Measurements from ENCODE around the gene MEGF11.
"Not testable (repeated sequence)": the region's sequence is repeated elsewhere in the genome, so short reads cannot be mapped to it uniquely, and the experiment has no call there.

MEGF11 gene

DNA sequence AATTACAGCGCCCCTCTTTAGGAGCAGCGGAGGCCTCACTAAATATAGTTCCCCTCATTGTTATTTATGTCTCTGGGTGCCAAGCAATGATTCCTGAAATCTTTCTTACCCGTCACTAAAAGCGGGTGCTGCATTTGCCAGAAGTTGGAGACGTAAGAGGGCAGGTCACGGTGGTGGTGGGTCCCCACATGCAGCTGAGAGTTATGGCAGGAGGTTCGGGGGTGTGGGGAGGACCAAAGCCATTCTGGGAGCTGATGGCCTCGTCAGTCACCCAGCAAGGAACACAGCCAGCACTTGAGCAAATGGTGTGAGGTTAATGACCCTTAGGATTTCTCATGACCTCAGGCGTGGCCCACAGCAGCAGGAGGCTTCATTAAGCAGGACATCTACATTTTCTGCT is 255.1 kb downstream of the MEGF11 start:
- no peak for DNase-seq (ENCODE audit: low spot score)

DNA sequence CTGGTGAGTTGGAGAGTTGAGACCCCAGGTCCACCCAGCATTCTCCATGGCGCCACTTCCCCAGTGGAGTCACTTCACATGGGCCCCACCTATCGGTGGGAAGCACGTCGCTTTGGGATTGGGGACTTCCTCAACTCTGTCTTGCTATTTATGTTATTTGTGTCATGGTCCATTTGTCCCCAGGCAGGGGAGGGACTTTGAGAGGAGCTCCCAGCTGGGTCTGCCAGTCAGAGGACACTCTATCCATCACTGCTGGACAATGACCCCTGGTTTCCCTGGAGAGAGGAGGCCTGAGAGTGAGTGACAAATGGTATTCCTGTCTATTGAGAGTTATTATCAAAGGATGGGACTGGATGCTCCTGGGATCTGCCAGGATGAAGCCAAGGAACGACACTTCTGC is 256.6 kb downstream of the MEGF11 start:
- DNase-seq (ENCODE audit: low spot score), result no peak

DNA sequence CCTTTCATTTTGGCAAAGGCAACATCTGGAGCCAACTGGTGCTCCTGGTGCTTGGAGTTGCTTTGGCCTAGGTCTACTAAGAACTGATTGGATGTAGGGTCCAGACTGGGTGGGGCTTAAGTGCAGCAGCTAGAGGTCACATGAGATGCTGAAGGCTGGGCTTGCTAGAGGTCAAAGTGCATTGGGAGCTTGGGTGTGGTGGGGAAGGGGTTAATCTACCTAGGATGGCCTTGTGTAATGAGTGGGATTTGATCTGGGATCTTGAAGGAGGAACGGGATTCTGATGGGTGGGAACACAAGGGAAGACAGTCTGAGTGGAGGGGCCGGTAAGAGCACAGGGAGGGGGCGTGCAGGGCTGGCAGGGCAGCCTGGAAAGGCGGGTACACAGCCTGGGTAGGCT is 258.7 kb downstream of the MEGF11 start:
- no peak for DNase-seq (ENCODE audit: low spot score)

DNA sequence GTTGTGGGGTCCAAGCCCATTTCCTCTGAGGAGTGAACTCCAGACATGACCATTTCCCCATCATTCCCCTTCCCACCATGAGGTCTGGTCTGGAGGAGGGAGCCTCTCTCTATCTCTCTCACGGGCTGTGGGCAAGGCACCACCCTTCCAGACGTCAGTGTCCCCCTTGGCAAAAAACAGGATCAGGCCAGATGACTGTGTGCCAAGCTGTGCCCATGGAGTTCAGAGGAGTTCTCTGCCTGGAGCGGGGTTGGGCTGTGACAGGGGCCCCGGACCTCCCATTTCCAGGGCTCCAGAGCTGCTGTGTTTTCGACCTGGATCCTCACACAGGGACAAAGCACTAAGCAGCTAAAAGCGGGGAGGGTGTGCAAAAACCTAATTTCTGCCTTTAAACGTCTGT is 259.8 kb downstream of the MEGF11 start:
- DNase-seq (ENCODE audit: low spot score), result no peak

DNA sequence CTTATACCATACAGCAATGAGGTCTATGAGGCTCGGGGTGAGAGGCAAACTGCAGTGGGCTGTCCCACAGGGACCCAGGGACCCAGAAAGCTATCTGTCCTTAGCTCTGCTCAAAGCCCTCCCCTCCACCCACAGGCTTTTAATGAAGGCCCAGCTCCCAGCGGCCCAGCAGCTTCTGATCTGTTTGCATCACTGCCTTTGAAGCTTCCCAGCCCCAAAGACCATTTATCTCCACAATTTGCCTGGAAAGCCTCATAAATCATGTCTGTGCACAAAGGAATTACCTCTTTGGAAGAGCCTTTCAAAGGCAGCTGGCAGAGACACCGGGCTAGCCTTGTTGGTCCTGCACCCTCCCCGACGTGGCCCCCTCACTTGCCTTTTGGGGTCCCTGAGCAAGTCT is 260.3 kb downstream of the MEGF11 start:
- DNase-seq (ENCODE audit: low spot score), result no peak

DNA sequence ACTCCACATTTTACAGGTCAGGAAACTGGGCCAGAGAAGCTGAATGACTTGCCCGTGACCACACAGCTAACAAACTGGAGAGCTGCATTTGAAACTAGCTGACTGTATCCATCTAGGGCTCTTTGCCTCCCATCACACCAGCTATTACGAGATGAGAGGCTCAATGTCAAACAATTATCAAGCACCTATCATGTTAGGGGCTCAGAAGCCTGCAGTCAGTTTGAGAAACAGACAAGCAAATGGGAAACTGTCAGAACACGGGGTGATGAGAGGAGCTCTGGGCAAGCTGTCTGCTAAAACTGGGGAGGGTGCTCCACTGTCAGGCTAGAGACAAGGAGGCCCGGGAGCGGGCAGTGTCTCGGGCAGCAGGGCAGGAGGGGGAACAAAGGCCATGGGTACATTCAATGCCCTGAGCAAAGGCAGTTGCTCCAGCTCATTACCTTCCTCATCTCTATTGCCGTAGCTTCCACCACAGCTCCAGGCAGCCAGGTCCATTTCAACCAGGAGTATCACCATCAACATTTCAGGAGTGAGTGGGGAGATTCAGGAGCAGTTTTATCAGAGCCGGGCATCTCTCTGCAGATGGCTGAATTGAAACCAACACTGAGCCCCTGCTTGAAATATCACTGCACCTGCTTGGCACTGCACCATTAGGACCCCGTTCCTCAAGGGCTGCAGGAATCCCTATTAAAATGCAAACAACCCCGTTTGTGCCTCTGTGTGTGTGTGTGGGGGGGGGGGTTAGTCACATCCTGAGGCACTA is 261.6 kb downstream of the MEGF11 start:
- DNase-seq (ENCODE audit: low spot score), result no peak

DNA sequence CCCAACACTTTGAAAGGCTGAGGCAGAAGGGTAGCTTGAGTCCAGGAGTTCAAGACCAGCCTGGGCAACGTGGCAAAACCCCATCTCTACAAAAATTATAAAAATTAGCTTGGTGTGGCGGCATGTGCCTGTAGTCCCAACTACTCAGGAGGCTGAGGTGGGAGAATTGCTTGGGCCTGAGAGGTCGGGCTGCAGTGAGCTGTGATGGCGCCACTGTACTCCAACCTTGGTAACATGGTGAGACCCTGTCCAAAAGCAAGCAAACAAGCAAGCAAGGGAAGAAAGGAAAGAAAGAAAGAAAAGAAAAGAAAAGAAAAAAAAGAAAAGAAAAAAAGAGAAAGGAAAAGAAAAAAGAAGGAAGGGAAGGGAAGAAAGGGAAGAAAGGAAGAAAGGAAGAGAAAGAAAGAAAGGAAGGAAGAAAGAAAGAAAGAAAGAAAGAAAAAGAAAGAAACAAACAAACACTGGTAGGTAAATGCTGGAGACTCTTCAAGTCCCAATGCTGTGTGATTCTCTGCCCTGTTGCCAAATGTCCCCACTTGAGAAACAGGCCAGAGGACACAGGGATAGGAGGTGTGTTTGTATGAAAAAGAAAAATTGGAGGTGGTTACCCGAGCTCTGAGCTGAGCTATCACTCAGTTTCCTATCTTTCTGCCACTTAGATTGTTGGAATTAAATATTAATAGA is 263.1 kb downstream of the MEGF11 start:
- no peak for DNase-seq (ENCODE audit: low spot score)

DNA sequence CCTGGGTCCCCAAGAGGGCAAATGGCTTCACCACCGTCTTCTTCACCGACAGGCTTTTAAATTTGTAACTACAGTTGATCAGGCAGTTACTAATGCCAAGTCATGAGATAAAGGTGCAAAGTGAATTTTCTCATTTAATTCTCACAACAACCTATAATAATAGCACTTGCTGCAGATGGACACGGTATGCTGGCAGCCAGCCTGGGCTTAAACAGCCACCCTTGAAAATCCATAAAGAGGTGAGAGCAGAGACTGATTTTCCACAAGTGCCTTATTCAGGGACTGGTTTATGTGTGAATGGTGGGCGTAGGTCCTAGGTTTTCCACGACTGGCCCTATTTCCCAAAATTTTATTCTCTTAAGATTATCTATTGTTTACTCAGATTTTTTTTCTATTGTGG is 266.4 kb downstream of the MEGF11 start:
- DNase-seq (ENCODE audit: low spot score), result no peak

DNA sequence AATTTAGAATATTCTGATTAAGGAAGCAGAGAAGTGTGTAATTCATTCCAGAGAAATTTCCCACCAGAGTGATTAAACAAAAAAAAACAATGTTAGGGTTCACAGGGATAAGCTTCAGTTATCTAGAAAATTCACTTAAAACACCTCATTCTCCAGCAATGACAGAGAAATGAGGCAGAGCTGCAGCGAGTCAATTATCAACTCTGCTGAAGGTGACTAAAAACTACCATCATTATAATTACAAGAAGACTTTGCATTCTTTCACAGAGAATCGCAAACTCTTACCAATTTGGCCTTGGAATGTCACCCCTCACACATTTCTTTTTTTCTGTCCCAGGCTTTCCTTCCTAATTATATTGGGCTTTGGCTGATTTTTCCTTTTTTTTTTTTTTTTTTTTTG is 267.1 kb downstream of the MEGF11 start:
- DNase-seq (ENCODE audit: low spot score), result no peak

DNA sequence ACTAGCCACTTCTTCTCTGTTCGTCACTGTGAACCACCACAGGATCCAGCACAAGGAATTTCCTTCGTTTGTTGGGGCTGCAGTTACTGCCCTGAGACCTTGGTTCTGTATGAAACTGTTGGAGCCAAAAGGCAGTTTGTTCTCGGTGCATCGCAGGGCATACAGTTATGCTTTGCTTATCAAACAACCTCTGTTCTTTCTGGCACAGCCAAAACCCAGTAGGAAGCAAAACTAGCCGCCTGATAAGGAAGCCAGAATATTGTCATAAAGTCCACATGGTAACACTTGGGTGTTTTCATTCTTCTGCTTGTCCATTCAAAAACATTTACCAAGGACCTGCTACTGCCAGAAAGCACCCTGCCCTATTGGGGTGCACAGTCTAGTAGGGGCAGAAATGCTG is 268.2 kb downstream of the MEGF11 start:
- DNase-seq (ENCODE audit: low spot score), result no peak

DNA sequence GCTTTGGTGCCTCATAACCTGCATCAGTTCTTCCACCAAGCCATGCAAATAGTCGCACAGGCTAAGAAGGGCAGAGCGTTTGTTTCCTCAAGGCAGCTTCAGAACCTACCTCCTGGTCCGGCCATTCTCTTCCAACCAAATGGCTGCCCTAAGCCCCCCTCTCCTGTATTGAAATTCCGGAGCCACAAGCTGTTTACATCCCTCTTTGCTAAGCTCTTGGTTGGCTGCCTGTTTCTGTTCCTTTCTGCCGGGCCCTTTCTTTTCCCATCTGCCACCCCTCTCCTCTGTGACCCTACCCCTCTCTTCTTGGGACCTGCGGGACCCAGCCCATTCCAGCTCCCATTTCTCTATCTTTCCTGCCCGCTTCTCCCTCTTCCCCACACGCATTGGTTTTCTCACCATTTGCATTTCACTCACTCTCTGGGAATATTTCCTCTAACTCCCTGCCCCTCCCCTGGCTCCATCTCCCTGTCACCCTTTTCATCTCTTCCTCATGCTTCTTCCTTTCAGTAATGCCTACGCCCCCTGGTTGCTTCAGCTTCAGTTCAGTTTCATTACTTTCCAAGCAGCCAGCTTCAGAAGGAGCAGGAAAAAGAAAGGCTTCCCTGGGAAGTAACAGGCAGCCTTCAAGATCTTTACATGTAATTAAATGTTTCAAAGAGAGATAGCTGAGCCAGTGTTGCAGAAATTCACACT is 270.8 kb downstream of the MEGF11 start:
- DNase-seq (ENCODE audit: low spot score), result no peak

DNA sequence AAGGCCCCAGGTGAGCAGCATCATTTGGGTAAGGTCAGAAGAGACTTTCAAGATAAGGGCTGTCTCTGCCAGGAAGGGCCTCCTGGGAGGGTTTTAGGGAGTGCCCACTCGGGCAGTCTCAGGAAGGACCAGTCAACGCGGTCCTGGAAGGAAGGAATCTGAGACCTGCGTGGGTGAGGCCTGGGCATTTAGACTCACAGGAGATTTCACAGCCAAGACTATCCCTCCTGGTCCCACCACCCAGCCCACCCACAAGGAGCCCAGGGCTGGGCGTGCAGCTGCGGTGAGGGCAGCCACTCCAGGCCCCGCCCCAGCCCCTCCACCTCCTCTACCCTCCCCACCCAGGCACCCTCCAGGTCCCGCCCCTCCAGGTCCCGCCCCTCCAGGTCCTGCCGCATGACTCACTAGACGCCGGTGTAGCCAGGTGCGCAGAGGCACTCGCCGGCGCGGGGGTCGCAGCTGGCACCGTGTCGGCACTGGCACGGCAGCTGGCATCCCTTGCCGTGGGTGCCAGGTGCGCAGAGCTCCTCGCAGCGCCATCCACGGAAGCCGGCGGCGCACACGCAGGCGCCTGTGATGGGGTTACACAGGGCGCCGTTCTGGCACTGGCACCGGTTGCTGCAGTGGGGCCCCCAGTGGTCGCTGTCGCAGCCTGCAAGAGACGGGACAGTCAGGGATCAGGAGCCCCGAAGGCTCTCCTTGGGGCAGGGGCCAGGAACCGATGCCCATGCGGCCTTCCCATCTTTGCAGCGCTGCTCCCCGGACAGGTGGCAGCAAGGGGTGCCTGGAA is 271.5 kb downstream of the MEGF11 start:
- DNase-seq (ENCODE audit: low spot score), result no peak

DNA sequence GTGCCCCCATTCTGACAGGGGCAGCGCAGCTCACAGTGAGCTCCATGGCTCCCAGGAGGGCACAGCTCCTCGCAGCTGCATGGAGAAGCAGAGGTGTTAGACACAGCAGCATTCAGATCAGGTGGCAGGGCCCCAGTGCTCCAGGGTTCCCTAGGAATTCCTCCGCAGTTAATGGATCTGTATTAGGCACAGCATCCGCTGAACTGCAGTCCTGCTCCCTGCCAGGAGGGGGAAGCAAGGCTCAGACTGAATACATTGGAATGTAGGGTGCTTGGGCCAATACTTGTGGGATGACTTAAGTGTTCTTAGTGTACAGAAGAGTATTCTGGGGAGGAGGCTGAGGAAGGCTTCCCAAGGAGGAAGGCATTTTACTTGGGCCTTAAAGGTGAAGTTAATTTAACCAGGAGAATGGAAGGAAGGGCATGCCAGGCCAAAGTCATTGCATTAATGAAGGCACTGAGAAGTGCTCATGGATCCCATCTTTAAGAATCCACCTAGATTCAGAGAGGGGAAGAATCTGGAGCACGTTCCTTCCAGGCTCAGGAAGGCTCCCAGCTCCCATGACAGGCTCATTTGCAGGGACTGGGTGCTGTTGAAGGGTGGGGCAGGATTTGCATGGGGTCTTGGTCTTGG is 272.6 kb downstream of the MEGF11 start:
- peak; percentile 73 for DNase-seq (ENCODE audit: low spot score)

DNA sequence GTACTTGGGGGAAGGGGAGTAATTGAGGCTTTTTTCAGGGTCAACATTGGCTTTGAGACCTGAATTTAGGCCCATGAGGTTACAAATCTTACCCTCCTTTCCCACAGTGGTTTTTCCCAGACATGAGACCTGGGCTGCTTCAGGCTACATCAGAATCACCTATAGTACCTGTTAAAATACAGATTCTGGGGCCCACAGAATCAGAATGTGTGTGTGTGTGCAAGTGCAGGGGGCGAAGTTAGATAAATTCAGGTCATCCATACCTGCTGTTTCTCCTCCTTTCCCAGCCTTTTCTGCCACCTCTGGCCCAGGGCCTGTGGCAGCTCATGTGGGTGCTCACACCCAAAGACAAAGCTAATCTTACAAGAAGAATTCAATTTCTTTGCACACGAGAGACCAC is 273.7 kb downstream of the MEGF11 start:
- DNase-seq (ENCODE audit: low spot score), result no peak

DNA sequence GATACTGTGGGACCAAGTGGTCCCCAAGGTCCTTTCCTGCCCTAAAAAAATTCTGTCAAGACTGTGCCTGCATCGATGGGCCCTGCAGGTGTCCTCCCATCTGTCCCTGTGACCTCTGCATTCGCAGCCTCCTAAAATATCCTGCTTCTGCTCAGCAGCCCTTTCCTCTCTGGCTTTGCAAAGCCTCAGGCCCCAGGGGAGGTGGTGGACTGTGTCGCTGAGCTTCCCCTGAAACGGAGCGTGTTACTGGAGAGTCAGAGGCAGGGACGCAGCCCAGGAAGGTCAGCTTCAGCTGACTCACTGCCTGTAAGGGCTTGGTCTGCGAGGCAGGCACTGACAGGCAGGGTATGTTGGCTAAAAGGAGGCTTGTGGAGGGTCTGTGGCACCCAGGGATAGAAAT is 274.2 kb downstream of the MEGF11 start:
- DNase-seq (ENCODE audit: low spot score), result no peak

DNA sequence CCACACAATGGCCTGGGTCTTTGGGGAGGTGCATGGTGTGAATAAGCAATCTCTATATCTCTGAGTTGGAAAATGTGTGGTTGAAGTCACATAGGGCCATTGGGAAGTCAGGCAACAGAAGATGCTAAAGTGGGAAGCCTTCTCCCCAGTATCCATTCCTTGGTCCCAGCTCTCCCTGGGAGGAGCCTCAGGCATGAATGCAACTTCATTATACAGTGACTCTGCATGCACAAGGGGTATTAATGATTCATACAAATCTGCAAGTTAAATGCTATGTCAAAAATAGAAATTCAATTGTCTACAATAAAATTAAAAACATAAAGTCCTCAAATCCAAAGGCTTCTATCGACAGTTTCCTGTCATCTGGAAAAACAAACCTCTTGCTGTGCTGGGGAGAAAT is 275.4 kb downstream of the MEGF11 start:
- no peak for DNase-seq (ENCODE audit: low spot score)

DNA sequence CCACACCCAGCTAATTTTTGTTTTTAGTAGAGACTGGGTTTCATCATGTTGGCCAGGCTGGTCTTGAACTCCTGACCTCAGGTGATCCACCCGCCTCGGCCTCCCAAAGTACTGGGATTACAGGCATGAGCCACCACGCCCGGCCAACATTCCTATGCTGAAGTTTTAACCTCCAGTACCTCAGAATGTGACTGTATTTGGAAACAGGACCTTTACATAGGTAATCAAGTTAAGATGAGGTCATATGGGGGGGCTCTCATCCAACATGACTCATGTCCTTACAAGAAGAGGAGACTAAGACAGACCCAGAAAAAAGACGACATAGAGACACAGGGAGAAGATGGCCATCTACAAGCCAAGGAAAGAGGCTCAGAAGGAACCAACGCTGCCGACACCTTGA is 277.4 kb downstream of the MEGF11 start:
- DNase-seq (ENCODE audit: low spot score), result not testable (repeated sequence)

DNA sequence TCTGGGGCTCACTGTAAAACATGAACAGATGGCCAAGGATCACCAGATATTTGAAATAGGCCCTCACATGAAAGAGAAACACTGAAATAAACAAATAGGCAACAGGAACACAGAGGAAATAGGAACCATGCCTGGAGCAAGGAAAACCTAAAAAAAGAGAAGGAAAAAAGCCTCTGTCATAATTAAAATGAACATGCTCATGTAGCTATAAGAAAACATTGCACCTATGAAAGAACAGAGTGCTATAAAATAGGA is 281.9 kb downstream of the MEGF11 start:
- DNase-seq (ENCODE audit: low spot score), result no peak

DNA sequence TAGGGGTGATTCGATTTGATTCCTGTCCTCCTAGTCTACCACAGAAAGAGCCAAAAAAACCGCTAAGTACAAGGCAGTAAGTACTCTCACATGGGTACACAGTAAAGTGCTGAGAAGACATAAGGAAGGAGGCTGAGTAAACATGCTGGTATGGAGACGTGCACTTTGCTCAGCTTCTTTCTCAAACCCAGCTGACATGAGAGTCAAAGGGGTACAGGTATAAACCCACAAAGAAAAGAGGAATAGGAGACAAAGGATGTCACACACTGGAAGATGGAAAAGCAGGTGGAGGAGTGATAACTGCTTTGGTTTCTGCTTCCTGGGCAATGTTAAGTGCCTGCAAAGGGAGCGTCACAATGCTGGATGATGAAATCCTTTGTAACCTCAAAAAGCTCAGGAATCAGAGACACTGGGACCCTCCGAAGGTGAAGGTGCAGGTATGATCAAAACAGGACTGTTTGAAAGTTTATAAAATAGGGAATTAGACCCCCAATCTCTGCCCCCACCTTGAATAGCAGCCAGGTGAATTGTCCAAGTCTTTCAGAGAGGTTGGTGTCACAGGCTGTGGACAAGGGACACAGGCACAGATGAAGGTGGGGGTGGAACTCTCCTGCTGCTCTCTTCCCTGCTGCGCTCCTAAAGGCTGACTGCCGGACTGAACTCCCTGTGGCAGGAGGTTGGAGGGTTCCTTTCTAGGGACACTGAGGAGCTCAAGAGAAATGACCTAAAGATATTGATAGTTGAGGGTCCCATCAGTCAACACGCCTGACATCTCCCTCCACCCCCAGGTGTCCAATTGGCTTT is 282.4 kb downstream of the MEGF11 start:
- DNase-seq (ENCODE audit: low spot score), result no peak

DNA sequence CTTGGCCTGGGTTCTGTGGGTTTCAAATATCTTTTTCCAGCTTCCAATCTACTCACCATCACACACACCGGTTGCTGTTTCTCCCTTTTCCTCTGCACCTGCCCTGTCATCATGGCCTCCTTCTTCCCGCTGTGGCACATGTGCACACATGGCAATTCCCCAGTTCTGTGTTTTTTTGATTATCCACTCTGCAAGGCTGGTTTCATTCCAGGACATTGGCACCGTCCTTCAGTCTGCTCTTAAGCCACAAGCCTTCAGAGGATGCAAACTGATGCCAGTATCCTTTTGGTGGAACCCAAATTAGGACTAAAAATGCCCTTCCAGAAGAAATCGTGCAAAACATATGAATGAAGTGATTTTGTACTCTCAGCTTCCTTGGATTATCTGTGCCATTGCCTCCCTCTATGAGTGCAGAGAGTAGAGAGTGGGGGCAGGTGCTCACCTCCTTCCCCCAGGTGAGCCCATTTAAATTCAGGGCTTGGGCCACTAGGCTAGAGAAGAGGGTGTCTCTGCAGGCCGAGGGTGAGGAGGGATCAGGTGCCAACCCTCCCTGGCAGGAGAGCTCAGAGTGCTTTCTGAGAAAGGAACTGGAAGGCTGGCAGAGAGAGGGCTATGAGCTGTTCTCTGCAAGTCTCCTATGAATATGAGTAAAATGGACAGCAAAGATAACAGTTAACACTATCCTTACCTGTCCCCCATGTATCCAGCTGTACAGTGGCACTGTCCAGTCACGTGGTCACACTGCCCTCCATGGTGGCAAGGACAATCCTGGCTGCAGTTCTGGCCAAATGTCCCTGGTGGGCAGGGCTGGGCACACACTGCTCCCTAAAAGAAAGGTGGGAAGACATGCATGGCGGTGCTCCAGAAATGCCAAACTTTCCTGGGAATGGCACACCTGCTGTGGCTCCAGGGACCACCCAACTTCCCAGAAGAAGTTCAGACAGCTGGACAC is 283.4 kb downstream of the MEGF11 start:
- no peak for DNase-seq (ENCODE audit: low spot score)
